ENCODE measurements around the gene TTLL11. TPM values are rescaled to one million over a fixed set of nuclear protein-coding genes. Genes with fewer than 3 reads are reported as not detected.
A peak's percentile ranks its signal among the peaks of the same experiment; 100 is the strongest.

TTLL11 gene
- total and polyA plus RNA-seq, 2 of the 8 experiments (the other 6 are each of a cell fraction or from before 2014, with no cell fraction given): 0.56 to 0.80 TPM

- Histone ChIP-seq H4K91ac (replicated peaks; ENCODE audit: insufficient read length, low read length) (no peak overlapping the region), H3K4me3 (ENCODE audit: extremely low read depth in 1 of 4, insufficient read depth in 2 of 4, low read depth in 3 of 4, low read length in 4 of 4) (no peak overlapping the region), H2BK12ac (ENCODE audit: low read depth, low read length) (peak overlapping the region; percentile 76; the same call in 1 of the 2 replicates), H2BK120ac (replicated peaks; ENCODE audit: low read depth, low read length) (no peak overlapping the region), H2BK5ac (ENCODE audit: low read depth, low read length) (no peak overlapping the region; the same call in 1 of the 2 replicates), H3K23ac (ENCODE audit: insufficient read length) (no peak overlapping the region), H2BK15ac (ENCODE audit: low read length) (no peak overlapping the region; the same call in 1 of the 2 replicates), H2BK20ac (ENCODE audit: low read length) (no peak overlapping the region), H3K4ac (replicated peaks; ENCODE audit: insufficient read length, low read depth, low read length) (no peak overlapping the region), H3K56ac (replicated peaks; ENCODE audit: insufficient read length, low read depth, low read length) (no peak overlapping the region), H3K79me2 (ENCODE audit: control insufficient read depth in 1 of 2, insufficient read depth in 2 of 2, low read length in 2 of 2) (no peaks in the 10 kb centered on the region), H3K79me1 (ENCODE audit: low read depth, low read length) (no peaks in the 10 kb centered on the region), H2AFZ (ENCODE audit: low read length) (no peak overlapping the region), H3K36me3 (ENCODE audit: control insufficient read depth in 2 of 4, insufficient read depth in 4 of 4, low read length in 3 of 4) (no peaks in the 10 kb centered on the region), H3K23me2 (ENCODE audit: low read depth, low read length) (no peaks in the 10 kb centered on the region), H3K9me3 (ENCODE audit: insufficient read depth in 2 of 2, low read depth in 1 of 2, low read length in 1 of 2) (no peaks in the 10 kb centered on the region), H2AK5ac (ENCODE audit: low read depth, low read length) (0 out of 2 replicates have a peak overlapping the region, but pooled peaks have one; percentile 7), H3K14ac (ENCODE audit: insufficient read length) (no peak overlapping the region), H3K4me1 (replicated peaks in 1 of 4; ENCODE audit: control insufficient read depth in 3 of 4, insufficient read depth in 4 of 4, low read length in 3 of 4) (peaks cover 0 to 3% (median 0%) of the 10 kb centered on the region in 4 experiments; a peak in 3 of 7 replicates), H4K20me1 (replicated peaks in 1 of 2; ENCODE audit: control insufficient read depth in 1 of 2, insufficient read depth in 2 of 2, low read length in 2 of 2) (no peaks in the 10 kb centered on the region), H3K4me2 (ENCODE audit: insufficient read depth in 1 of 2, low read depth in 2 of 2, low read length in 2 of 2) (no peak overlapping the region), H4K8ac (ENCODE audit: extremely low read depth, insufficient read depth, low read length) (no peak overlapping the region), H3K9ac (replicated peaks in 1 of 4; ENCODE audit: extremely low read depth in 1 of 4, low read depth in 3 of 4, low read length in 3 of 4) (no peak overlapping the region), H4K5ac (ENCODE audit: insufficient read length, low read depth, low read length) (no peak overlapping the region), H3K18ac (ENCODE audit: extremely low read depth, low read length) (no peak overlapping the region), H3K27ac (ENCODE audit: low read depth, low read length) (no peak overlapping the region), H3K27me3 (replicated peaks in 1 of 4; ENCODE audit: control insufficient read depth in 3 of 4, extremely low read depth in 1 of 4, insufficient read depth in 3 of 4, low read length in 3 of 4) (no peaks in the 10 kb centered on the region)
- FAIRE-seq (no peak), DNase-seq (ENCODE audit: low read depth in 1 of 2, low spot score in 2 of 2) (peak in 1 of 2 experiments; percentile 44)
- TF ChIP-seq JUND (IDR thresholded peaks at IDR 0.05; ENCODE audit: low read length): no peak
- no peak for TF ChIP-seq EGR1 (IDR thresholded peaks at IDR 0.05; ENCODE audit: borderline replicate concordance, low read depth, low read length)
- no peak for TF ChIP-seq RBBP5 (IDR thresholded peaks at IDR 0.05; ENCODE audit: borderline replicate concordance, low read depth, low read length)
- TF ChIP-seq SIX5 (IDR thresholded peaks at IDR 0.05; ENCODE audit: low read depth, low read length): no peak
- no peak for TF ChIP-seq BRCA1 (IDR thresholded peaks at IDR 0.05; ENCODE audit: low read depth, low read length)
- no peak for TF ChIP-seq TEAD4 (IDR thresholded peaks at IDR 0.05; ENCODE audit: low read depth, low read length)
- no peak for TF ChIP-seq CBX5 (IDR thresholded peaks at IDR 0.05; ENCODE audit: low read depth, low read length)
- TF ChIP-seq, protein P1, sequence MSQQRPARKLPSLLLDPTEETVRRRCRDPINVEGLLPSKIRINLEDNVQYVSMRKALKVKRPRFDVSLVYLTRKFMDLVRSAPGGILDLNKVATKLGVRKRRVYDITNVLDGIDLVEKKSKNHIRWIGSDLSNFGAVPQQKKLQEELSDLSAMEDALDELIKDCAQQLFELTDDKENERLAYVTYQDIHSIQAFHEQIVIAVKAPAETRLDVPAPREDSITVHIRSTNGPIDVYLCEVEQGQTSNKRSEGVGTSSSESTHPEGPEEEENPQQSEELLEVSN (IDR thresholded peaks at IDR 0.05): no peak
- TF ChIP-seq KDM5A (IDR thresholded peaks at IDR 0.05; ENCODE audit: low read length): no peak
- ChIA-PET CTCF (ENCODE audit: partially characterized antibody) (interaction anchor here (0.7 to 1.6 kb wide), 8 partner anchors 9 to 141 kb away, joined by 3 to 7 read pairs (median 4); no protein-coding TSS in a partner anchor), POLR2A (ENCODE audit: partially characterized antibody) (no interaction called here)
- WGBS, 2 experiments (ENCODE audit: extremely low coverage in 1 of 2, insufficient coverage in 1 of 2, insufficient read length in 1 of 2, insufficient replicate concordance in 2 of 2, low coverage in 1 of 2, low lambda C conversion rate in 2 of 2, missing lambda C conversion rate in 1 of 2): 79% methylated on average over 12 of the region's 12 CpGs; no CpG with 5 or more reads in 1 of the 2 experiments
Measured at GRCh38 chr9:121825031-121825691, 267.9 kb downstream of the TTLL11 start.

Data from H1 (cell line).